Measurements from ENCODE around the gene CANX. TPM values are rescaled to one million over a fixed set of nuclear protein-coding genes. Genes with fewer than 3 reads are reported as not detected.

The CANX gene
- total RNA-seq, 1 experiment from 2014 or later, result 538 TPM

DNA sequence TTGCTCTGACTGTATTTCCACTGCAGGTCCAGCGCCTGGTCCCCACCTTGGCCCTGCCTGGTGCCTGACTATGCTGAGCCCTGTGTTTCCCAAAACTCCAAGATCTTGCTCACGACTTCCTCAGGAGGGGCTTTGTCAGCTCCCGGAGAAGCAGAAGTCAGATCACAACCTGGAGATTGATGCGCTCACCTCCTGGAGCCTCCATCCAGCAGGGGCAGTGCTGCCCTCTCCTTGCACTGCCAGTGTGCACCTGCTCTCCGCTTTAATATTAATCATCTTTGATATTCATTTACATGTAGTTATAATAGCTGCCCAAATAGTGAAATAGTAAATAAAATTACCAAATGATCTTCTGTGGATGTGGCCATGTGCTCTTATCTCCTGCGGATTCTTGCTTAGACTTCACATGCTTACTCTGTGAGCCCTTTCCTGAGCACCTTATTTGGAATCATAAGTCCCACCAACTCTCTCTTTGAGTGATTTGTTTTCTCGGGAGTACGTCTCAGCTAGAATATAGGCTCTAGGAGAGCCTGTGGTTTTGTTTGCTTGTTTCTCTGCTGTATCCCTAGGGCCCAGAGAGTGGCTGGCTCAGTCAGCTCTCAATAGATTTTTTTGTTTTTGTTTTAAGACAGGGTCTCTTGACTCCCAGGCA, 51.2 kb downstream of the CANX start:
- Mint-ChIP-seq H3K36me3 (ENCODE audit: insufficient read depth in 1 of 3, low read depth in 3 of 3) (peaks cover 9 to 33% (median 18%) of the 10 kb centered on the region in 3 experiments; a peak in 6 of 7 replicates), H3K4me3 (no peak overlapping the region), H3K27me3 (ENCODE audit: low read depth) (no peaks in the 10 kb centered on the region), H3K4me1 (peaks cover 16 to 18% of the 10 kb centered on the region in 2 experiments), H3K9me3 (peaks cover 0 to 3% of the 10 kb centered on the region in 2 experiments; a peak in 1 of 5 replicates), H3K27ac (0 out of 7 replicates have a peak overlapping the region, but pooled peaks of 2 of the 3 experiments have one; percentile 55 to 88)
- Histone ChIP-seq H2AK5ac (ENCODE audit: insufficient read length, low read length) (no peak overlapping the region), H3K14ac (ENCODE audit: insufficient read depth, low read length) (no peak overlapping the region), H3K27ac (ENCODE audit: insufficient read length, low read depth, low read length) (no peak overlapping the region), H3K23ac (ENCODE audit: insufficient read length, low read depth, low read length) (no peak overlapping the region), H2BK12ac (ENCODE audit: insufficient read length, low read depth, low read length) (no peak overlapping the region), H3K18ac (ENCODE audit: insufficient read length, low read depth, low read length) (no peak overlapping the region), H3K4me2 (ENCODE audit: insufficient read depth, insufficient read length, low read length) (no peak overlapping the region), H4K20me1 (ENCODE audit: control insufficient read depth, insufficient read depth, insufficient read length) (no peaks in the 10 kb centered on the region), H2BK20ac (ENCODE audit: low read depth, low read length, poor library complexity, severe bottlenecking) (no peak overlapping the region), H2BK15ac (ENCODE audit: low read depth, low read length) (no peak overlapping the region), H3K4me1 (ENCODE audit: insufficient read depth, low read length) (peaks cover 6% of the 10 kb centered on the region; the same call in 1 of the 2 replicates), H2AFZ (ENCODE audit: low read length) (no peak overlapping the region), H3T11ph (ENCODE audit: low read length) (no peak overlapping the region), H3K79me2 (ENCODE audit: insufficient read depth, low read length) (peaks cover 21% of the 10 kb centered on the region; the same call in 1 of the 2 replicates), H3K4ac (ENCODE audit: low read depth, low read length) (no peak overlapping the region), H2BK5ac (ENCODE audit: insufficient read length, low read length) (no peak overlapping the region), H4K8ac (replicated peaks; ENCODE audit: insufficient read length, low read depth, low read length) (no peak overlapping the region), H4K5ac (ENCODE audit: insufficient read length, low read depth, low read length) (no peak overlapping the region), H4K91ac (ENCODE audit: insufficient read length, low read depth, low read length) (no peak overlapping the region), H3K56ac (ENCODE audit: insufficient read length, low read depth, low read length) (no peak overlapping the region), H3K27me3 (ENCODE audit: insufficient read depth, low read length) (no peaks in the 10 kb centered on the region), H3K79me1 (ENCODE audit: insufficient read depth, low read depth, low read length, poor library complexity, severe bottlenecking) (no peaks in the 10 kb centered on the region), H3K9ac (ENCODE audit: extremely low read depth, insufficient read length, low read length) (no peak overlapping the region), H2BK120ac (ENCODE audit: low read depth, low read length, poor library complexity, severe bottlenecking) (no peak overlapping the region), H3K9me3 (ENCODE audit: control insufficient read depth, low read depth, low read length) (no peaks in the 10 kb centered on the region), H3K23me2 (ENCODE audit: insufficient read length, low read depth, low read length, poor library complexity, severe bottlenecking) (no peaks in the 10 kb centered on the region)
- peak; percentile 34; the same call in 2 of the 3 replicates for TF ChIP-seq CTCF (conservative IDR thresholded peaks at IDR 0.05)
- WGBS (ENCODE audit: extremely low coverage, insufficient read length, low lambda C conversion rate), result no CpG with 5 or more reads among the region's 8 CpGs
- no peak for DNase-seq
